Common myeloid progenitor, CD34-positive (primary cell): Measurements from ENCODE around the gene ETS1.
A peak's percentile ranks its signal among the peaks of the same experiment; 100 is the strongest.

Experiments
- CTCF ChIA-PET: fragments of 350-600 bp; sonication (Branson Sonifier 250); formaldehyde crosslinking; loops from one replicate; lab custom pipeline; 2021; ENCODE audit warnings: antibody characterized with exemption; lab: Charles Lee
- POLR2A ChIA-PET: fragments of 350-600 bp; sonication (Branson Sonifier 250); formaldehyde crosslinking; loops from one replicate; lab custom pipeline; 2021; ENCODE audit warnings: antibody characterized with exemption; lab: Charles Lee
- DNase-seq, 3 donors: peaks; one replicate each; pipeline versions ENCODE4 v3.0.0 to v3.0.0-alpha.2; 2013
- H3K27ac ChIP-seq, 2 experiments: 1 replicate in 1 of 2; 2 replicates in 1 of 2; pipeline ENCODE4 v1.7.0; 2013; ENCODE audit warnings: inconsistent platforms in 2 of 2, low read length in 2 of 2, mild to moderate bottlenecking in 2 of 2, low read depth in 1 of 2, moderate library complexity in 1 of 2; ENCODE audit not compliant: severe bottlenecking in 2 of 2, insufficient read depth in 1 of 2, poor library complexity in 1 of 2
- H3K27me3 ChIP-seq, 5 experiments: replicated peaks in 2 of 5; 1 replicate in 3 of 5; 2 replicates in 2 of 5; pipeline versions ENCODE4 v1.6.1 to v1.7.0; 2013; ENCODE audit warnings: low read length in 4 of 5, mild to moderate bottlenecking in 2 of 5, moderate library complexity in 2 of 5, inconsistent platforms in 1 of 5; ENCODE audit not compliant: insufficient read depth in 5 of 5, control insufficient read depth in 4 of 5
- H3K36me3 ChIP-seq, 4 experiments: 1 replicate in 2 of 4; 2 replicates in 2 of 4; pipeline versions ENCODE4 v1.6.1 to v1.7.0; 2013; ENCODE audit warnings: low read length in 3 of 4, control low read depth in 1 of 4, mild to moderate bottlenecking in 1 of 4; ENCODE audit not compliant: control insufficient read depth in 4 of 4, insufficient read depth in 4 of 4
- H3K4me1 ChIP-seq, 4 experiments: 1 replicate in 3 of 4; 2 replicates in 1 of 4; pipeline versions ENCODE4 v1.6.1 to v1.7.1; 2013; ENCODE audit warnings: low read length in 3 of 4, mild to moderate bottlenecking in 3 of 4, control low read depth in 1 of 4, inconsistent platforms in 1 of 4, moderate library complexity in 1 of 4; ENCODE audit not compliant: control insufficient read depth in 4 of 4, insufficient read depth in 4 of 4; ENCODE audit errors: control extremely low read depth in 1 of 4
- H3K4me3 ChIP-seq, 7 experiments: 1 replicate in 4 of 7; 2 replicates in 3 of 7; pipeline versions ENCODE4 v1.5.1 to v1.7.0; 2013; ENCODE audit warnings: mild to moderate bottlenecking in 7 of 7, low read length in 6 of 7, moderate library complexity in 6 of 7, inconsistent platforms in 2 of 7, low read depth in 2 of 7, control low read depth in 1 of 7; ENCODE audit not compliant: insufficient read depth in 4 of 7, control insufficient read depth in 1 of 7; ENCODE audit errors: extremely low read depth in 1 of 7
- H3K9me3 ChIP-seq, 5 experiments: 1 replicate in 4 of 5; 2 replicates in 1 of 5; pipeline versions ENCODE4 v1.6.1 to v1.7.1; 2013; ENCODE audit warnings: low read length in 4 of 5, mild to moderate bottlenecking in 2 of 5, inconsistent platforms in 1 of 5, low read depth in 1 of 5, moderate library complexity in 1 of 5; ENCODE audit not compliant: control insufficient read depth in 4 of 5, insufficient read depth in 2 of 5; ENCODE audit errors: control extremely low read depth in 1 of 5
- WGBS: methylation state at CpG from one replicate; pipeline ENCODE4 v1.1.5; 2013; ENCODE audit not compliant: insufficient coverage; 5-methylcytosine and 5-hydroxymethylcytosine counted together

ETS1 gene

DNA sequence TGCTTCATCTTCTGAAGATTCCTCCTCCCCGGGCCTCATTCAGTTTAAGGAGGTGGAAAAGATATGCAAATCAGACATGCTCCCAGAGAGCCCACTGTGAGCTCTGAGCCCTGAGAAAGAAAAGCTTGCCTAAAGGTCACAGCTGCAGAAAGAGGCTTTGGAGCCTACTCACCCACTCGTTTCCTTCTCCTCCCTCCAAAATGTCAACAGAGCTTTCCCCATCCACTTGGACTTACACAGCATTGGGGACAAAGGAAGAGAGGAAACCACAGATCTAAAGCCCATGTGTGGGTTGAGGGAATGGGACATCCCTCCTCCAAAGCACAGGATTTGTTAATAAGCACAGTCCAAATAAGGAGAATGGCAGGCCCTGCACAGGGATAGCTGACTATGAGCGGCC, 158.4 kb downstream of the ETS1 start:
- POLR2A ChIA-PET, result no interaction called here
- CTCF ChIA-PET, result interaction anchor here (1.2 to 1.3 kb wide), 4 partner anchors 9 to 234 kb away, joined by 3 read pairs; no protein-coding TSS in a partner anchor
- peaks cover 0 to 4% (median 1%) of the 10 kb centered on the region in 4 experiments for H3K4me1 ChIP-seq
- no peak for DNase-seq
- no peaks in the 10 kb centered on the region for H3K36me3 ChIP-seq
- H3K9me3 ChIP-seq, result no peaks in the 10 kb centered on the region
- no peaks in the 10 kb centered on the region for H3K27me3 ChIP-seq
- no peak overlapping the region for H3K27ac ChIP-seq
- H3K4me3 ChIP-seq, result no peak overlapping the region
- WGBS, result 92% methylated on average over 2 of the region's 3 CpGs

DNA sequence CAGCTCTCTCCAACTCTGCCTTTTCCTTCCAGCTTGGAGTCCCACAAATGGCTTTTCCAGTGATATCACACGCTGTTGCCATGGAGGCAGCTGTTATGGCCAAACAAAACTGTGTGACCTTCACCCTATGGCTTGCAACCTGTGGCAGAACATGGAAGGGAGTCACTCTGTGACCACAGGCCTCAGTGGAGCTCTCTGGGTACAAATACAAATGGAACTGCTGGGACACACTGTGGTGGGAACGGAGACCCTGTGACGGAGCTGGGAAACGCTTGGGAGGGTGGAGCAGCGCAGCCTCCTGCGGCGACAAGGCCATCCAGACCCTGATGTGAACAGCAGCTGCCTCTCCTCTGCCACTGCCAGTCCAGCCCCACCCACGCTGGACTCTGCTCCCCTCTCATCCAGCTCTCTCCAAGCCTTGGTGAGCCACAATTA, 162.5 kb downstream of the ETS1 start:
- Histone ChIP-seq H3K9me3 (no peaks in the 10 kb centered on the region), H3K4me3 (no peak overlapping the region), H3K27ac (no peak overlapping the region), H3K36me3 (no peaks in the 10 kb centered on the region), H3K4me1 (peaks cover 4 to 16% (median 4%) of the 10 kb centered on the region in 4 experiments), H3K27me3 (no peaks in the 10 kb centered on the region)
- ChIA-PET POLR2A (no interaction called here), CTCF (interaction anchor here (0.7 to 0.8 kb wide), 2 partner anchors 40 to 267 kb away, joined by 3 read pairs; no protein-coding TSS in a partner anchor)
- no peak for DNase-seq
- 96% methylated on average over 7 of the region's 8 CpGs for WGBS

DNA sequence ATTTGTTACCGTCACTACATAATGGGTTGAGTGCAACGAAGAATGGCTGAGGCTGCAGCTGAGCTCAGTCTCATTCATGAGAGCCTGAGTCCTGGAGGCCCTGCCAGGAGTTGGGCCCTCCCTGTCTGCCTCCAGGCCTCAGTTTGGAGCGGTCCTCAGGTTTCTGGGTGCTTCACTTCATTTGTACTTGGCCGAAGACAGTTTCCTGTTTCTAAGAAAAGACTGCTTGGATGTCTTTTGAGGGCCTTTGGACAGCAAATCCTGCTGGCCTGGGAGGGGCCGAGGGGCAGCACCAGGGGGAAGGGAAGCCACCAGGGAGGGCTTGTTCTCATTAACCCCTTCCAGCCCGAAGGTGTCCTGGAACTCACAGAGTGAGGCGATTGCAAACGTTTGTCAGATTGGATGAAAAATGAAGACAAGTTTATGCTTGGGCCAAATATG, 163.1 kb downstream of the ETS1 start:
- Histone ChIP-seq H3K36me3 (no peaks in the 10 kb centered on the region), H3K27me3 (no peaks in the 10 kb centered on the region), H3K9me3 (no peaks in the 10 kb centered on the region), H3K4me1 (peaks cover 4 to 16% (median 4%) of the 10 kb centered on the region in 4 experiments), H3K27ac (no peak overlapping the region), H3K4me3 (no peak overlapping the region)
- no peak for DNase-seq
- POLR2A ChIA-PET, result no interaction called here
- CTCF ChIA-PET, result interaction anchor here (0.8 to 1.1 kb wide), 4 partner anchors 22 to 267 kb away, joined by 3 read pairs; no protein-coding TSS in a partner anchor
- 63% methylated on average over 7 of the region's 8 CpGs for WGBS

DNA sequence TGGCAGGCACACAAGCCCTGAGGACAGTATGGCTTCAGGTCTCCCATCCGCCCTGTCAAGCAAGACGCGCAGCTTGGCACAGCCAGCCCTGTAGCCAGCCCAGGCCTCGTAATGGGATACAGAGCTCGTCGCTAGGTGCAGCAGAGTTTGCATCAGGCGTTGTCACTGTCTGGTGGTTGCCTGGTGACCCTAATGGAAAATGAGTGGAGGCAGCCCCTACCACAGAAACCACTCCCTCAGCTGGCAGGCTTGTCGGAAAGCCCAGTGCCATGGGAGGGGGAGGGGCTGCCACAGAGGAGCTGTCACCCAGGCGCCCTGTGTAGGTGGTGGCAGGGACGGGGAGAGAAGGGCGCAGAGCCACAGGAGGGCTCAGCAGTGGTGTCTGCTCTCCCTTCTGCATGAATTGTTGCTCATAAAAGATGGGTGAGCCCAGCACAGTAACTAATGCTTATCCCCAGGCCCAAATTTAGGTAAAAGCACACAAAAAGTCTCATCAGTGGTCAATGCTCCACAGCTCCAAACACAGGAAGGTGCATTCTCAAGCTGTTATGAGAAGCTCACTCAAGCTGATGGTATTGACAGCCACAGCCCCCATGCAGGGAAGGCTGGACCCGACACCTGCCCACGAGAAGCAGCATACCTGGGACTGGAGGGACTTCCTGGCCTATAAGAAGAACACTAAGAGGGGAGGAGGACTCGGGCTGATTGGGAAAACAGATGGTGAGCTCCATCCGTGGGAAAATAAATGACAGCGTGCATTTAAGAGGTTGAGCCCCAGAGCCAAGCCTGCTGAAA, 164.6 kb downstream of the ETS1 start:
- Histone ChIP-seq H3K27ac (no peak overlapping the region), H3K9me3 (no peaks in the 10 kb centered on the region), H3K27me3 (no peaks in the 10 kb centered on the region), H3K4me1 (peaks cover 4 to 16% (median 4%) of the 10 kb centered on the region in 4 experiments), H3K4me3 (no peak overlapping the region), H3K36me3 (no peaks in the 10 kb centered on the region)
- CTCF ChIA-PET, result interaction anchor here (1.1 kb wide), 2 partner anchors 61 to 132 kb away, joined by 3 read pairs; no protein-coding TSS in a partner anchor
- peak; percentile 44 to 92 (median 90) for DNase-seq
- WGBS, result 96% methylated on average over 10 of the region's 16 CpGs
- POLR2A ChIA-PET, result no interaction called here

DNA sequence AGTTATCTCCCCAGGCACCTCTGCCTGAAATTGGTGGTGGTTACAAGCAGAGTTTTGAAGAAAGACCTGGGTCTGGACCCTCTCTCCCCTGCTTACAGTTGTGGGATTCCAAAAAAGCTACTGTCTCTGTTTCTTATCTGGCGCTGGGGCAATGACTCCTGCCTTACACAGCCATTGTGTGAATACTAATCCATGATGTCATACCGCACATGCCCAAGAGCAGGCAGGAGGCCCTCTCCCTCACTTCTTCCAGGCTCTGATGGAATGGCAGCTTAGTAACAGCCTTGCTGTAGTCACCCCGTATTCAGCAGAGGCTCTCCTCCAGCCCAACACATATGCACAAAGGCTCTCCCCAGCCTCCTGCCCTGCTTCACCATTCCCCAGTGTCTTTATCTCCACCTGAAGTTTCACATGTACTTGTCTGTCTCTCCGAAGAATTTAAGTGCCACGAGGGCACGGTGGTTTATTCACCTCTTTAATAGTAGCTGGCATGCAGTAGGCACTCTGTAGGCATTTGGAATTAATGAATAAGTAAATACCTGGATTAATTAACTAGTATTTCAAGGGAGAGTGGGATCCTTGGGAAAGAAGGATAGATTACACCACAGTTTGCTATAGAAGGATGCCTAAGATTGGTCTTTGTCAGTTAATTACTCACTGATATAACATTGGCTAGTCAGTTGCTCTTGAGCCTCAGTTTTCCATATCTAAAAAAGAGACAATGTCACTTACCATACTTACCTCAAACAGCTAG, 165.6 kb downstream of the ETS1 start:
- ChIA-PET CTCF (interaction anchor here (1.0 to 1.1 kb wide), 2 partner anchors 14 to 131 kb away, joined by 3 read pairs; no protein-coding TSS in a partner anchor), POLR2A (no interaction called here)
- Histone ChIP-seq H3K27me3 (no peaks in the 10 kb centered on the region), H3K4me1 (peaks cover 4 to 16% (median 4%) of the 10 kb centered on the region in 4 experiments), H3K9me3 (no peaks in the 10 kb centered on the region), H3K36me3 (no peaks in the 10 kb centered on the region), H3K27ac (no peak overlapping the region), H3K4me3 (no peak overlapping the region)
- WGBS, result 100% methylated on average over 2 of the region's 6 CpGs
- DNase-seq, result no peak

DNA sequence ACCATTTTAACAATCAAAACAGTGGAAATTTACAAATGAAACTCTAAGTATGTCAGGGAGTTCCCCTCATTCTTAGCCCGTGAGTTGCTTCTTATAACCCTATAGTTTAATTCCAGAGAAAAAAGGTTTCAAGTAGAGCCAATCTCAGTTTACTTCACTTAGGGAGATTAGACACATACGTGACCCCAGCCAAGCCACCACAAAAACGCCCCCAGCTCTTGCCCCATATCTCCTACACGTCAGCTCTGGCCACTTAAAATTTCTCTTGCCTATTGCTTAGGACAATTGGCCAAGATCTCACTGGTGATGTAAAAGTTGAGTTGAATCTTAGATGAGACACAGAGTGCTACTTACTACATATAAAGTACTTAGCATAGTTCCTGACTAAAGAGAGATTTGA, 166.4 kb downstream of the ETS1 start:
- no peaks in the 10 kb centered on the region for H3K36me3 ChIP-seq
- peaks cover 4 to 16% (median 4%) of the 10 kb centered on the region in 4 experiments for H3K4me1 ChIP-seq
- ChIA-PET CTCF (interaction anchor here (1.0 kb wide), 1 partner anchor 13 kb away, joined by 3 read pairs; no protein-coding TSS in a partner anchor), POLR2A (no interaction called here)
- H3K4me3 ChIP-seq, result no peak overlapping the region
- no peaks in the 10 kb centered on the region for H3K9me3 ChIP-seq
- no peak for DNase-seq
- 90% methylated on average over 2 of the region's 4 CpGs for WGBS
- no peak overlapping the region for H3K27ac ChIP-seq
- no peaks in the 10 kb centered on the region for H3K27me3 ChIP-seq
